ENCODE measurements around the gene MLX. TPM values are rescaled to one million over a fixed set of nuclear protein-coding genes. Genes with fewer than 3 reads are reported as not detected.
A peak's percentile ranks its signal among the peaks of the same experiment; 100 is the strongest.

MLX gene
- total RNA-seq, result 10 to 100 TPM; 95.1 to 98.8 TPM
- long read RNA-seq, transcript MLX-203 (8 exons, 2,428 nt), result major isoform, 154 of 245 reads
- long read RNA-seq, transcript MLX-202 (7 exons, 2,334 nt), result minor isoform, 24 of 245 reads
- long read RNA-seq, transcript MLX-201 (8 exons, 2,586 nt), result minor isoform, 23 of 245 reads
- long read RNA-seq, partial matches to known transcripts, result 11 of 245 reads
- long read RNA-seq, other reads (novel, unspliced or antisense), result 33 of 245 reads

- ATAC-seq, result peak; percentile 76
- peak; percentile 95 to 97 for DNase-seq
- intact Hi-C loops (cut with DNase I, micrococcal nuclease), result no loop called here
Observed at GRCh38 chr17:42566883-42567573, at the start of gene MLX. MLX (plus strand) TSS chr17:42567100; CDS start chr17:42567125, 25 bp downstream.

- peak; percentile 73 for ATAC-seq
- DNase-seq, result peak; percentile 88 to 93
- intact Hi-C loops (cut with DNase I, micrococcal nuclease), result loop anchor here in 1 of 2 donors (5.0 kb wide), 1 partner anchor 90 kb away; no protein-coding TSS in a partner anchor
Observed at GRCh38 chr17:42517516-42517915, 49.4 kb upstream of the MLX start.

- peak; percentile 73 to 91 for DNase-seq
- peak; percentile 70 for ATAC-seq
- intact Hi-C loops (cut with DNase I, micrococcal nuclease), result loop anchor here in 1 of 2 donors (5.0 kb wide), 1 partner anchor 91 kb away; no protein-coding TSS in a partner anchor
Observed at GRCh38 chr17:42518046-42518754, 48.7 kb upstream of the MLX start.

- intact Hi-C loops (cut with DNase I, micrococcal nuclease), result loop anchor here in 1 of 2 donors (5.0 kb wide), 1 partner anchor 92 kb away; no protein-coding TSS in a partner anchor
- DNase-seq, result peak; percentile 93 to 94
- peak; percentile 80 for ATAC-seq
Observed at GRCh38 chr17:42518755-42519545, 48.0 kb upstream of the MLX start.

- intact Hi-C loops (cut with DNase I, micrococcal nuclease), result loop anchor here (5.0 to 10.0 kb wide), 3 partner anchors 93 to 205 kb away; partner anchors contain the start of gene CAVIN1 (in 1 of the 2)
- ATAC-seq (peak; percentile 31), DNase-seq (peak; percentile 79 to 90)
Observed at GRCh38 chr17:42519546-42520491, 47.1 kb upstream of the MLX start.

GRCh38 chr17:42520540-42520951 lies 46.4 kb upstream of the MLX start:
- DNase-seq (no peak), ATAC-seq (no peak)
- intact Hi-C loops (cut with DNase I, micrococcal nuclease), result loop anchor here (10.0 kb wide), 2 partner anchors 96 to 206 kb away; partner anchors contain the start of gene CAVIN1 (in 1 of the 2)

GRCh38 chr17:42521036-42521435 lies 45.9 kb upstream of the MLX start:
- intact Hi-C loops (cut with DNase I, micrococcal nuclease), result loop anchor here (10.0 kb wide), 2 partner anchors 96 to 206 kb away; partner anchors contain the start of gene CAVIN1 (in 1 of the 2)
- DNase-seq (no peak), ATAC-seq (no peak)

- DNase-seq (peak in 1 of 2 donors; percentile 53), ATAC-seq (no peak)
- intact Hi-C loops (cut with DNase I, micrococcal nuclease), result loop anchor here (10.0 kb wide), 2 partner anchors 97 to 207 kb away; partner anchors contain the start of gene CAVIN1 (in 1 of the 2)
Observed at GRCh38 chr17:42521666-42522262, 45.1 kb upstream of the MLX start.

- ATAC-seq, result no peak
- intact Hi-C loops (cut with DNase I, micrococcal nuclease), result loop anchor here (10.0 kb wide), 2 partner anchors 98 to 208 kb away; partner anchors contain the start of gene CAVIN1 (in 1 of the 2)
- no peak for DNase-seq
Observed at GRCh38 chr17:42522263-42522790, 44.6 kb upstream of the MLX start.

- ATAC-seq (no peak), DNase-seq (no peak)
- intact Hi-C loops (cut with DNase I, micrococcal nuclease), result loop anchor here (10.0 kb wide), 2 partner anchors 98 to 208 kb away; partner anchors contain the start of gene CAVIN1 (in 1 of the 2)
Observed at GRCh38 chr17:42522798-42523278, 44.1 kb upstream of the MLX start.

- intact Hi-C loops (cut with DNase I, micrococcal nuclease), result loop anchor here (10.0 kb wide), 2 partner anchors 100 to 210 kb away; partner anchors contain the start of gene CAVIN1 (in 1 of the 2)
- ATAC-seq, result no peak
- no peak for DNase-seq
Observed at GRCh38 chr17:42525221-42525620, 41.7 kb upstream of the MLX start.

GRCh38 chr17:42526031-42526444 lies 40.9 kb upstream of the MLX start:
- peak in 1 of 2 donors; percentile 63 for DNase-seq
- ATAC-seq, result peak; percentile 77
- intact Hi-C loops (cut with DNase I, micrococcal nuclease), result loop anchor here (10.0 kb wide), 2 partner anchors 101 to 211 kb away; partner anchors contain the start of gene CAVIN1 (in 1 of the 2)

- intact Hi-C loops (cut with DNase I, micrococcal nuclease), result loop anchor here (10.0 kb wide), 2 partner anchors 103 to 213 kb away; partner anchors contain the start of gene CAVIN1 (in 1 of the 2)
- no peak for DNase-seq
- ATAC-seq, result no peak
Observed at GRCh38 chr17:42527932-42528331, 39.0 kb upstream of the MLX start.

GRCh38 chr17:42529061-42529460 lies 37.8 kb upstream of the MLX start:
- intact Hi-C loops (cut with DNase I, micrococcal nuclease), result loop anchor here (10.0 kb wide), 2 partner anchors 104 to 214 kb away; partner anchors contain the start of gene CAVIN1 (in 1 of the 2)
- DNase-seq, result no peak

GRCh38 chr17:42530952-42531454 lies 35.9 kb upstream of the MLX start:
- ATAC-seq (peak; percentile 14), DNase-seq (no peak)
- intact Hi-C loops (cut with DNase I, micrococcal nuclease), result no loop called here

More at GRCh38 chr17:42529061-42529460, 37.8 kb upstream of the MLX start:
- ATAC-seq, result peak; percentile 12
